H1 (cell line): ENCODE results near the gene EPHB3. TPM values are rescaled to one million over a fixed set of nuclear protein-coding genes. Genes with fewer than 3 reads are reported as not detected.

ENCODE experiments used
- CTCF ChIA-PET: fragments of 300-600 bp; sonication (Branson Sonifier 250); formaldehyde crosslinking; loops from one replicate; lab custom pipeline; 2021; ENCODE audit not compliant: partially characterized antibody; lab: Charles Lee
- POLR2A ChIA-PET: fragments of 300-600 bp; sonication (Branson Sonifier 250); formaldehyde crosslinking; loops from one replicate; lab custom pipeline; 2021; ENCODE audit warnings: inconsistent platforms; ENCODE audit not compliant: partially characterized antibody; lab: Charles Lee
- DNase-seq, 2 experiments: peaks; one replicate each; pipeline versions ENCODE4 v3.0.0 to v3.0.0-alpha.2; 2010 to 2022; ENCODE audit warnings: low spot score in 2 of 2, low read depth in 1 of 2, mixed read lengths in 1 of 2
- FAIRE-seq: peaks from 2 replicates; lab custom pipeline; 2011; peaks lifted over from hg19 to GRCh38; lab: Jason Lieb, UNC
- H2AFZ ChIP-seq: 2 replicates; pipeline ENCODE4 v1.8.1; 2012; ENCODE audit warnings: low read length, inconsistent platforms
- H2AK5ac ChIP-seq: 2 replicates; pipeline ENCODE4 v1.6.1; 2013; ENCODE audit warnings: low read depth, low read length
- H2BK120ac ChIP-seq: replicated peaks from 2 replicates; pipeline ENCODE3; 2013; ENCODE audit warnings: low read depth, low read length, inconsistent platforms
- H2BK12ac ChIP-seq: 2 replicates; pipeline ENCODE4 v1.6.1; 2013; ENCODE audit warnings: low read depth, low read length
- H2BK15ac ChIP-seq: 2 replicates; pipeline ENCODE4 v1.6.1; 2013; ENCODE audit warnings: low read length
- H2BK20ac ChIP-seq: 2 replicates; pipeline ENCODE4 v1.6.1; 2013; ENCODE audit warnings: low read length
- H2BK5ac ChIP-seq: 2 replicates; pipeline ENCODE4 v1.6.1; 2013; ENCODE audit warnings: low read depth, low read length
- H3K14ac ChIP-seq: 2 replicates; pipeline ENCODE4 v1.6.1; 2013; ENCODE audit warnings: inconsistent platforms; ENCODE audit not compliant: insufficient read length
- H3K18ac ChIP-seq: 2 replicates; pipeline ENCODE4 v1.6.1; 2013; ENCODE audit warnings: low read length; ENCODE audit errors: extremely low read depth
- H3K23ac ChIP-seq: 2 replicates; pipeline ENCODE4 v1.6.1; 2013; ENCODE audit warnings: inconsistent platforms; ENCODE audit not compliant: insufficient read length
- H3K23me2 ChIP-seq: 2 replicates; pipeline ENCODE4 v1.6.1; 2013; ENCODE audit warnings: low read depth, low read length
- H3K27ac ChIP-seq: 2 replicates; pipeline ENCODE4 v1.6.1; 2011; ENCODE audit warnings: low read depth, low read length, inconsistent platforms
- H3K27me3 ChIP-seq, 4 experiments: replicated peaks in 1 of 4; 1 replicate in 1 of 4; 2 replicates in 3 of 4; pipeline versions ENCODE4 v1.6.1 to v1.8.1; 2011 to 2013; ENCODE audit warnings: low read length in 3 of 4, mild to moderate bottlenecking in 3 of 4, inconsistent platforms in 2 of 4, mixed read lengths in 2 of 4, moderate library complexity in 1 of 4; ENCODE audit not compliant: control insufficient read depth in 3 of 4, insufficient read depth in 3 of 4; ENCODE audit errors: extremely low read depth in 1 of 4
- H3K36me3 ChIP-seq, 4 experiments: 2 replicates each; pipeline versions ENCODE4 v1.6.1 to v1.8.1; 2011 to 2013; ENCODE audit warnings: mild to moderate bottlenecking in 4 of 4, low read length in 3 of 4, moderate library complexity in 2 of 4, control low read depth in 1 of 4, inconsistent platforms in 1 of 4; ENCODE audit not compliant: insufficient read depth in 4 of 4, control insufficient read depth in 2 of 4
- H3K4ac ChIP-seq: replicated peaks from 2 replicates; pipeline ENCODE3; 2013; ENCODE audit warnings: low read length, low read depth, mixed read lengths, inconsistent platforms; ENCODE audit not compliant: insufficient read length
- H3K4me1 ChIP-seq, 4 experiments: replicated peaks in 1 of 4; 1 replicate in 1 of 4; 2 replicates in 3 of 4; pipeline versions ENCODE4 v1.6.1 to v1.8.1; 2011 to 2013; ENCODE audit warnings: low read length in 3 of 4, inconsistent platforms in 2 of 4, mixed read lengths in 1 of 4; ENCODE audit not compliant: insufficient read depth in 4 of 4, control insufficient read depth in 3 of 4
- H3K4me2 ChIP-seq, 2 experiments: 2 replicates each; pipeline versions ENCODE4 v1.6.1 to v1.8.1; 2011 to 2013; ENCODE audit warnings: low read depth in 2 of 2, low read length in 2 of 2, control low read depth in 1 of 2, inconsistent platforms in 1 of 2, mild to moderate bottlenecking in 1 of 2; ENCODE audit not compliant: insufficient read depth in 1 of 2
- H3K4me3 ChIP-seq, 4 experiments: fragments of 200-600, 300-600 bp in 1 of 4; sonication (generic), shearing (Covaris generic), sonication (Bioruptor Twin) in 1 of 4; 2 replicates each; pipeline versions ENCODE4 v1.5.1 to v1.8.1; 2011 to 2016; ENCODE audit warnings: low read length in 4 of 4, low read depth in 3 of 4, control low read depth in 2 of 4, inconsistent platforms in 2 of 4, mild to moderate bottlenecking in 2 of 4, mixed read lengths in 1 of 4, moderate library complexity in 1 of 4; ENCODE audit not compliant: insufficient read depth in 2 of 4; ENCODE audit errors: extremely low read depth in 1 of 4
- H3K56ac ChIP-seq: replicated peaks from 2 replicates; pipeline ENCODE3; 2013; ENCODE audit warnings: low read depth, mild to moderate bottlenecking, mixed read lengths, low read length, inconsistent platforms; ENCODE audit not compliant: insufficient read length
- H3K79me1 ChIP-seq: 2 replicates; pipeline ENCODE4 v1.6.1; 2013; ENCODE audit warnings: low read depth, low read length, control low read depth
- H3K79me2 ChIP-seq, 2 experiments: 2 replicates each; pipeline versions ENCODE4 v1.6.1 to v1.8.1; 2012 to 2013; ENCODE audit warnings: low read length in 2 of 2, mild to moderate bottlenecking in 2 of 2, inconsistent platforms in 1 of 2; ENCODE audit not compliant: insufficient read depth in 2 of 2, control insufficient read depth in 1 of 2
- H3K9ac ChIP-seq, 4 experiments: replicated peaks in 1 of 4; 1 replicate in 1 of 4; 2 replicates in 3 of 4; pipeline versions ENCODE4 v1.6.1 to v1.8.1; 2011 to 2013; ENCODE audit warnings: low read depth in 3 of 4, low read length in 3 of 4, control low read depth in 2 of 4, mild to moderate bottlenecking in 2 of 4, moderate library complexity in 2 of 4, inconsistent platforms in 1 of 4; ENCODE audit errors: extremely low read depth in 1 of 4
- H3K9me3 ChIP-seq, 2 experiments: 2 replicates each; pipeline versions ENCODE4 v1.6.1 to v1.8.1; 2012 to 2013; ENCODE audit warnings: mild to moderate bottlenecking in 2 of 2, moderate library complexity in 2 of 2, control low read depth in 1 of 2, inconsistent platforms in 1 of 2, low read depth in 1 of 2, low read length in 1 of 2, mixed read lengths in 1 of 2; ENCODE audit not compliant: insufficient read depth in 2 of 2
- H4K20me1 ChIP-seq, 2 experiments: replicated peaks in 1 of 2; 2 replicates each; pipeline versions ENCODE3 to v1.8.1; 2011 to 2013; ENCODE audit warnings: inconsistent platforms in 2 of 2, low read length in 2 of 2, mild to moderate bottlenecking in 1 of 2; ENCODE audit not compliant: insufficient read depth in 2 of 2, control insufficient read depth in 1 of 2
- H4K5ac ChIP-seq: 2 replicates; pipeline ENCODE4 v1.6.1; 2013; ENCODE audit warnings: low read length, low read depth, mixed read lengths, inconsistent platforms; ENCODE audit not compliant: insufficient read length
- H4K8ac ChIP-seq: 2 replicates; pipeline ENCODE4 v1.8.0; 2013; ENCODE audit warnings: mild to moderate bottlenecking, moderate library complexity, low read length, inconsistent platforms; ENCODE audit not compliant: insufficient read depth; ENCODE audit errors: extremely low read depth
- H4K91ac ChIP-seq: replicated peaks from 2 replicates; pipeline ENCODE3; 2013; ENCODE audit warnings: low read length, mixed read lengths, inconsistent platforms; ENCODE audit not compliant: insufficient read length
- CBX5 ChIP-seq: fragments of 300-800, 300-1000 bp; sonication (generic); IDR thresholded peaks from 2 replicates; pipeline ENCODE4 v1.7.1; 2016; ENCODE audit warnings: antibody characterized with exemption, low read length, low read depth
- CHD2 ChIP-seq: IDR thresholded peaks from 2 replicates; pipeline ENCODE4 v1.6.1; 2012; ENCODE audit warnings: low read length, improper control_type of control experiment
- GABPA ChIP-seq: IDR thresholded peaks from 2 replicates; pipeline ENCODE4 v1.6.1; 2011; ENCODE audit warnings: mild to moderate bottlenecking, low read length, moderate library complexity, borderline replicate concordance; ENCODE audit not compliant: insufficient read depth
- GTF2F1 ChIP-seq: IDR thresholded peaks from 2 replicates; pipeline ENCODE4 v1.6.1; 2012; ENCODE audit warnings: low read depth, low read length, improper control_type of control experiment, borderline replicate concordance
- HDAC2 ChIP-seq, 2 experiments: fragments of 300-600 bp in 1 of 2; sonication (generic) in 1 of 2; IDR thresholded peaks; 2 replicates each; pipeline ENCODE4 v1.6.1; 2011 to 2012; ENCODE audit warnings: low read depth in 2 of 2, low read length in 2 of 2, mild to moderate bottlenecking in 2 of 2, moderate library complexity in 2 of 2, borderline replicate concordance in 1 of 2, inconsistent platforms in 1 of 2
- HDAC6 ChIP-seq: IDR thresholded peaks from one replicate; pipeline ENCODE4 v1.7.1; 2012; ENCODE audit warnings: low read depth, mild to moderate bottlenecking, inconsistent platforms, low read length, moderate library complexity
- KDM1A ChIP-seq: fragments of 200-600, 300-600 bp; sonication (generic); IDR thresholded peaks from 2 replicates; pipeline ENCODE4 v1.7.1; 2016; ENCODE audit warnings: mild to moderate bottlenecking, low read length, borderline replicate concordance
- NANOG ChIP-seq: IDR thresholded peaks from 2 replicates; pipeline ENCODE4 v1.6.1; 2011; ENCODE audit warnings: low read length, low read depth, mild to moderate bottlenecking, inconsistent platforms; ENCODE audit not compliant: insufficient read depth, poor library complexity, severe bottlenecking
- PHF8 ChIP-seq: fragments of 200-600 bp; sonication (generic); conservative IDR thresholded peaks from 2 replicates; pipeline ENCODE4 v1.7.1; 2012; ENCODE audit warnings: low read depth, mild to moderate bottlenecking, inconsistent platforms, low read length, moderate library complexity
- RBBP5 ChIP-seq: IDR thresholded peaks from 2 replicates; pipeline ENCODE4 v1.7.1; 2012; ENCODE audit warnings: low read depth, mild to moderate bottlenecking, inconsistent platforms, low read length, moderate library complexity, borderline replicate concordance
- RFX5 ChIP-seq: IDR thresholded peaks from 2 replicates; pipeline ENCODE4 v1.6.1; 2011; ENCODE audit warnings: low read depth, low read length, improper control_type of control experiment, borderline replicate concordance
- SIN3A ChIP-seq, 2 experiments: IDR thresholded peaks in 1 of 2; conservative IDR thresholded peaks in 1 of 2; 2 replicates each; pipeline ENCODE4 v1.6.1; 2011 to 2012; ENCODE audit warnings: low read length in 2 of 2, improper control_type of control experiment in 1 of 2, low read depth in 1 of 2, mild to moderate bottlenecking in 1 of 2
- SRF ChIP-seq: IDR thresholded peaks from 2 replicates; pipeline ENCODE4 v1.6.1; 2011; ENCODE audit warnings: mild to moderate bottlenecking, low read depth, low read length, moderate library complexity
- WGBS, 2 experiments: shearing (Covaris generic) in 1 of 2; methylation state at CpG; one replicate each; pipeline versions ENCODE4 v1.1.6 to v1.1.7; 2013 to 2015; ENCODE audit warnings: low lambda C conversion rate in 2 of 2, mixed read lengths in 2 of 2, inconsistent platforms in 1 of 2, low coverage in 1 of 2, missing lambda C conversion rate in 1 of 2; ENCODE audit not compliant: insufficient replicate concordance in 2 of 2, insufficient coverage in 1 of 2, insufficient read length in 1 of 2; ENCODE audit errors: extremely low coverage in 1 of 2, missing lambda C conversion rate in 1 of 2; 5-methylcytosine and 5-hydroxymethylcytosine counted together
- polyA plus RNA-seq, 7 experiments: library from polyadenylated mRNA; depleted of rRNA in 3 of 7; stranded (reverse) in 5 of 7; unstranded in 2 of 7; fragments of >200 nt in 5 of 7; fragments of 200-250 nt in 2 of 7; gene quantifications; 1 replicate in 5 of 7; 2 replicates in 1 of 7; 4 replicates in 1 of 7; pipeline versions ENCODE4 v1.2.1 to v1.2.3, GENCODE V29; 2011 to 2013; ENCODE audit warnings: missing spikeins in 2 of 7, mixed read lengths in 2 of 7
- total RNA-seq: library from RNA; stranded (reverse); fragmentation: NEBNext Ultra II Directional; extraction: Animal tissue kit (Norgen Biotek cat#: 25700); gene quantifications from 2 replicates; pipeline ENCODE4 v1.2.1, GENCODE V29; 2021

The EPHB3 gene
- total and polyA plus RNA-seq, 2 of the 8 experiments (the other 6 are each of a cell fraction or from before 2014, with no cell fraction given) = 0.41 to 0.91 TPM

GRCh38 chr3:184543256-184543655 lies 18.3 kb upstream of the EPHB3 start:
- Histone ChIP-seq H3K79me2 (no peaks in the 10 kb centered on the region), H3K4ac (no peak overlapping the region)
- TF ChIP-seq CBX5 = no peak
- TF ChIP-seq SRF = no peak
- TF ChIP-seq GTF2F1 = no peak
- TF ChIP-seq SIN3A (conservative IDR thresholded peaks at IDR 0.05 in 1 of 2, IDR thresholded peaks at IDR 0.05 in 1 of 2; ENCODE audit: low read depth in 1 of 2, low read length in 2 of 2) = no peak
- TF ChIP-seq CHD2 = no peak
- no peak for TF ChIP-seq RFX5
- no peak for TF ChIP-seq HDAC6
- TF ChIP-seq PHF8 = no peak
- TF ChIP-seq RBBP5 = no peak
- TF ChIP-seq KDM1A = no peak
- no peak for TF ChIP-seq NANOG
- TF ChIP-seq HDAC2 (IDR thresholded peaks at IDR 0.05; ENCODE audit: borderline replicate concordance in 1 of 2, low read depth in 2 of 2, low read length in 2 of 2) = no peak
- no peak for TF ChIP-seq GABPA
- TF ChIP-seq, all 59 proteins: peak for 0
- Histone ChIP-seq H3K14ac (no peak overlapping the region), H4K8ac (no peak overlapping the region), H4K20me1 (no peaks in the 10 kb centered on the region), H3K4me1 (peaks cover 0 to 5% (median 2%) of the 10 kb centered on the region in 4 experiments; a peak in 4 of 7 replicates), H3K27me3 (peaks cover 0 to 3% (median 0%) of the 10 kb centered on the region in 4 experiments; a peak in 1 of 7 replicates), H3K23ac (no peak overlapping the region), H3K56ac (no peak overlapping the region), H3K9me3 (no peaks in the 10 kb centered on the region), H3K79me1 (no peaks in the 10 kb centered on the region; the same call in 1 of the 2 replicates), H2BK20ac (no peak overlapping the region), H3K27ac (no peak overlapping the region), H2AFZ (no peak overlapping the region), H3K18ac (no peak overlapping the region), H3K23me2 (peaks cover 3% of the 10 kb centered on the region; the same call in 1 of the 2 replicates), H2BK15ac (0 out of 2 replicates have a peak overlapping the region, but pooled peaks have one; percentile 10), H2AK5ac (no peak overlapping the region), H3K9ac (no peak overlapping the region), H2BK5ac (no peak overlapping the region), H4K91ac (no peak overlapping the region), H3K4me3 (no peak overlapping the region), H2BK120ac (no peak overlapping the region), H2BK12ac (no peak overlapping the region), H3K4me2 (no peak overlapping the region), H3K36me3 (no peaks in the 10 kb centered on the region), H4K5ac (no peak overlapping the region)
- no peak for FAIRE-seq
- ChIA-PET POLR2A (interaction anchor here (1.4 kb wide), 1 partner anchor 18 kb away, joined by 3 read pairs; no protein-coding TSS in a partner anchor), CTCF (interaction anchor here (0.7 to 12.0 kb wide), 21 partner anchors 9 to 235 kb away, joined by 3 to 223 read pairs (median 20); partner anchors contain the start of genes CLCN2, POLR2H and THPO)
- no peak for DNase-seq
- WGBS, 2 experiments = 92% methylated on average over 6 of the region's 6 CpGs; no CpG with 5 or more reads in 1 of the 2 experiments
